ENCODE results near the gene NAB1.
A peak's percentile ranks its signal among the peaks of the same experiment; 100 is the strongest.

Gene NAB1

GRCh38 chr2:190684931-190685330 is 36.0 kb downstream of the NAB1 start:
- DNase-seq (ENCODE audit: low read depth): no peak
- no peak for TF ChIP-seq CTCF (IDR thresholded peaks at IDR 0.05; ENCODE audit: insufficient read depth, low read depth, low read length, missing control alignments)
- no peak overlapping the region for H3K4me3 ChIP-seq (ENCODE audit: low read depth, low read length)

GRCh38 chr2:190685333-190685732 is 36.5 kb downstream of the NAB1 start:
- no peak for TF ChIP-seq CTCF (IDR thresholded peaks at IDR 0.05; ENCODE audit: insufficient read depth, low read depth, low read length, missing control alignments)
- no peak overlapping the region for H3K4me3 ChIP-seq (ENCODE audit: low read depth, low read length)
- no peak for DNase-seq (ENCODE audit: low read depth)

- peak; percentile 68 for DNase-seq (ENCODE audit: low read depth)
- H3K4me3 ChIP-seq (ENCODE audit: low read depth, low read length): no peak overlapping the region
- no peak for TF ChIP-seq CTCF (IDR thresholded peaks at IDR 0.05; ENCODE audit: insufficient read depth, low read depth, low read length, missing control alignments)
Measured at GRCh38 chr2:190693533-190694232, 44.8 kb downstream of the NAB1 start.

GRCh38 chr2:190694479-190694878 is 45.6 kb downstream of the NAB1 start:
- no peak for DNase-seq (ENCODE audit: low read depth)
- H3K4me3 ChIP-seq (ENCODE audit: low read depth, low read length): no peak overlapping the region
- TF ChIP-seq CTCF (IDR thresholded peaks at IDR 0.05; ENCODE audit: insufficient read depth, low read depth, low read length, missing control alignments): no peak

GRCh38 chr2:190695739-190696138 is 46.9 kb downstream of the NAB1 start:
- no peak for TF ChIP-seq CTCF (IDR thresholded peaks at IDR 0.05; ENCODE audit: insufficient read depth, low read depth, low read length, missing control alignments)
- peak; percentile 34 for DNase-seq (ENCODE audit: low read depth)
- no peak overlapping the region for H3K4me3 ChIP-seq (ENCODE audit: low read depth, low read length)

- TF ChIP-seq CTCF (IDR thresholded peaks at IDR 0.05; ENCODE audit: insufficient read depth, low read depth, low read length, missing control alignments): no peak
- no peak for DNase-seq (ENCODE audit: low read depth)
- no peak overlapping the region for H3K4me3 ChIP-seq (ENCODE audit: low read depth, low read length)
Measured at GRCh38 chr2:190696792-190697398, 48.0 kb downstream of the NAB1 start.

GRCh38 chr2:190697421-190697820 is 48.5 kb downstream of the NAB1 start:
- no peak for TF ChIP-seq CTCF (IDR thresholded peaks at IDR 0.05; ENCODE audit: insufficient read depth, low read depth, low read length, missing control alignments)

More at GRCh38 chr2:190697421-190697820, 48.5 kb downstream of the NAB1 start:
- no peak overlapping the region for H3K4me3 ChIP-seq (ENCODE audit: low read depth, low read length)
- no peak for DNase-seq (ENCODE audit: low read depth)

All from GM12865 (cell line).